K562 (cell line): ENCODE measurements around the gene STOX1. TPM values are rescaled to one million over a fixed set of nuclear protein-coding genes. Genes with fewer than 3 reads are reported as not detected.
"Not testable (repeated sequence)": the region's sequence is repeated elsewhere in the genome, so short reads cannot be mapped to it uniquely, and the experiment has no call there.

Experiments
- ATAC-seq: fragments of 200-7000 bp; cut with Tn5 transposase; 3 replicates; pipeline ENCODE4 v1.9.1; 2020; ENCODE audit warnings: moderate library complexity
- BruUV-seq: library from RNA; stranded (reverse); fragments of 400-500 nt; replicated peaks from 2 replicates; lab custom pipeline; 2021; lab: Mats Ljungman, UMichigan
- CTCF ChIA-PET: fragments of 300-600 bp; formaldehyde crosslinking; extraction: SDS; loops from one replicate; lab custom pipeline; 2021; ENCODE audit warnings: low intra/inter-chr PET ratio; lab: Yijun Ruan, JAX
- POLR2A ChIA-PET: fragments of 300-600, 350-650 bp; sonication (Branson Sonifier 250); formaldehyde crosslinking; extraction: SDS; loops from one replicate; lab custom pipeline; 2021; ENCODE audit warnings: antibody characterized with exemption, inconsistent platforms; lab: Yijun Ruan, JAX
- DNase-seq, 4 experiments: peaks; one replicate each; pipeline versions ENCODE4 v3.0.0 to v3.0.0-alpha.2; 2011 to 2018; ENCODE audit warnings: low spot score in 3 of 4, mixed read lengths in 3 of 4; ENCODE audit errors: extremely low read depth in 1 of 4
- FAIRE-seq: peaks from 2 replicates; lab custom pipeline; 2011; peaks lifted over from hg19 to GRCh38; lab: Jason Lieb, UNC
- H2AFZ ChIP-seq: 2 replicates; pipeline ENCODE4 v1.6.0; 2011; ENCODE audit warnings: low read depth, low read length, control low read depth, inconsistent platforms
- H3K27ac ChIP-seq: fragments of 200-600 bp; 3 replicates; pipeline ENCODE4 v1.8.0; 2011; ENCODE audit warnings: low read depth, mild to moderate bottlenecking, control low read depth, inconsistent platforms, low read length, moderate library complexity, mixed read lengths; ENCODE audit errors: extremely low read depth
- H3K27me3 ChIP-seq, 2 experiments: fragments of 300-600 bp in 1 of 2; 2 replicates in 1 of 2; 3 replicates in 1 of 2; pipeline versions ENCODE4 v1.6.0 to v1.8.0; 2011; ENCODE audit warnings: inconsistent platforms in 2 of 2, low read length in 2 of 2, mild to moderate bottlenecking in 1 of 2, mixed read lengths in 1 of 2, moderate library complexity in 1 of 2; ENCODE audit not compliant: control insufficient read depth in 2 of 2, insufficient read depth in 2 of 2
- H3K36me3 ChIP-seq: fragments of 300-600 bp; 3 replicates; pipeline ENCODE4 v1.8.0; 2011; ENCODE audit warnings: mild to moderate bottlenecking, low read length, inconsistent platforms; ENCODE audit not compliant: control insufficient read depth, insufficient read depth
- H3K4me1 ChIP-seq, 2 experiments: fragments of 200-600 bp in 1 of 2; replicated peaks in 1 of 2; 2 replicates in 1 of 2; 3 replicates in 1 of 2; pipeline versions ENCODE4 v1.5.1 to v1.8.0; 2011; ENCODE audit warnings: inconsistent platforms in 2 of 2, low read length in 2 of 2, mild to moderate bottlenecking in 1 of 2, mixed read lengths in 1 of 2, moderate library complexity in 1 of 2; ENCODE audit not compliant: control insufficient read depth in 2 of 2, insufficient read depth in 2 of 2
- H3K4me2 ChIP-seq: 2 replicates; pipeline ENCODE4 v1.6.1; 2011; ENCODE audit warnings: low read length, control low read depth, inconsistent platforms, mixed read lengths; ENCODE audit not compliant: insufficient read depth
- H3K4me3 ChIP-seq: fragments of 200-600 bp; sonication (generic), shearing (Covaris generic); 2 replicates; pipeline ENCODE4 v1.5.1; 2016; ENCODE audit warnings: control low read depth, inconsistent platforms
- H3K79me2 ChIP-seq: fragments of 200-600 bp; 3 replicates; pipeline ENCODE4 v1.8.0; 2011; ENCODE audit warnings: low read length, inconsistent platforms; ENCODE audit not compliant: control insufficient read depth, insufficient read depth
- H3K9ac ChIP-seq, 2 experiments: 2 replicates each; pipeline versions ENCODE4 v1.6.0 to v1.6.1; 2011; ENCODE audit warnings: low read depth in 2 of 2, low read length in 2 of 2, control low read depth in 1 of 2, inconsistent platforms in 1 of 2, mild to moderate bottlenecking in 1 of 2, mixed read lengths in 1 of 2; ENCODE audit not compliant: insufficient read depth in 1 of 2
- H3K9me1 ChIP-seq: one replicate; pipeline ENCODE4 v1.6.0; 2011; ENCODE audit warnings: inconsistent platforms, mild to moderate bottlenecking, low read length, moderate library complexity; ENCODE audit not compliant: control insufficient read depth, insufficient read depth
- H3K9me3 ChIP-seq: replicated peaks from 2 replicates; pipeline ENCODE4 v1.5.1; 2011; ENCODE audit warnings: low read depth, low read length, inconsistent platforms; ENCODE audit not compliant: control insufficient read depth, insufficient read depth
- H4K20me1 ChIP-seq: replicated peaks from 2 replicates; pipeline ENCODE4 v1.6.1; 2011; ENCODE audit warnings: low read length, inconsistent platforms, mixed read lengths; ENCODE audit not compliant: control insufficient read depth, insufficient read depth
- CTBP1 ChIP-seq: fragments of 450-650 bp; IDR thresholded peaks from 2 replicates; pipeline ENCODE4 v1.6.1; 2016; ENCODE audit warnings: borderline replicate concordance
- PHF8 ChIP-seq: fragments of 200-600 bp; sonication (generic); IDR thresholded peaks from 2 replicates; pipeline ENCODE4 v1.6.1; 2012; ENCODE audit warnings: mixed run types, mild to moderate bottlenecking, inconsistent platforms, low read length, moderate library complexity, borderline replicate concordance
- RB1 ChIP-seq: fragments of 450-650 bp; IDR thresholded peaks from 2 replicates; pipeline ENCODE4 v1.6.1; 2017; ENCODE audit warnings: low read depth, mild to moderate bottlenecking
- ZFX ChIP-seq: sonication (generic); formaldehyde crosslinking; IDR thresholded peaks from 2 replicates; pipeline ENCODE4 v1.8.0; 2022; ENCODE audit warnings: mild to moderate bottlenecking, missing genetic modification reagents, moderate library complexity
- ZNF740 ChIP-seq, 3 experiments: fragments of 200-800 bp in 1 of 3; sonication (Bioruptor generic) in 1 of 3; sonication (generic) in 1 of 3; formaldehyde crosslinking in 1 of 3; IDR thresholded peaks; 2 replicates each; pipeline versions ENCODE4 v1.6.1 to v1.8.0; 2016 to 2022; ENCODE audit warnings: mild to moderate bottlenecking in 2 of 3, missing compliant biosample characterization in 2 of 3, missing genetic modification characterization in 2 of 3, missing genetic modification reagents in 1 of 3
- WGBS: fragments of 100-300 bp; shearing (Covaris generic); methylation state at CpG from one replicate; pipeline ENCODE4 v1.1.6; 2016; ENCODE audit warnings: low coverage, mixed read lengths; ENCODE audit not compliant: insufficient coverage; ENCODE audit errors: missing lambda C conversion rate; 5-methylcytosine and 5-hydroxymethylcytosine counted together
- in situ Hi-C: fragments of 300-500 bp; cut with MboI; formaldehyde crosslinking; loops from 4 replicates; pipeline ENCODE4 v1.15.0; 2018; ENCODE audit warnings: inconsistent platforms, mixed read lengths
- intact Hi-C: fragments of 100-400 bp; cut with micrococcal nuclease; formaldehyde crosslinking; loops from 2 replicates; pipeline ENCODE4 v1.14.2; 2022
- polyA plus RNA-seq, 8 experiments: library from polyadenylated mRNA; depleted of rRNA in 4 of 8; stranded (reverse) in 5 of 8; unstranded in 3 of 8; fragments of >200 nt; fragmentation: Nextera tagmentation in 2 of 8; fragmentation: Illumina TruSeq in 1 of 8; extraction: Ambion mirVana in 2 of 8; extraction: Trizol in 1 of 8; gene quantifications; 2 replicates each; pipeline versions ENCODE4 v1.2.1 to v1.2.3, GENCODE V29; 2011 to 2014; ENCODE audit warnings: inconsistent platforms in 1 of 8, missing spikeins in 1 of 8
- total RNA-seq, 7 experiments: library from RNA; depleted of rRNA in 6 of 7; stranded (reverse); fragments of >200 nt in 6 of 7; fragmentation: Illumina TruSeq in 2 of 7; extraction: Trizol in 2 of 7; gene quantifications; 2 replicates each; pipeline versions ENCODE4 v1.2.1 to v1.2.3, GENCODE V29; 2011 to 2021; ENCODE audit warnings: low replicate concordance in 1 of 7
- TF ChIP-seq, protein P1 (sequence below): sonication (generic); formaldehyde crosslinking; IDR thresholded peaks from 2 replicates; pipeline ENCODE4 v1.8.0; 2022; ENCODE audit warnings: missing genetic modification reagents, mild to moderate bottlenecking, moderate library complexity, borderline replicate concordance
- TF ChIP-seq, protein P2 (sequence below): fragments of 200-800 bp; sonication (Bioruptor generic); IDR thresholded peaks from 2 replicates; pipeline ENCODE4 v1.6.1; 2017; ENCODE audit warnings: missing genetic modification characterization, missing compliant biosample characterization

STOX1 gene
- total and polyA plus RNA-seq, 9 of the 15 experiments (the other 6 are each of a cell fraction or from before 2014, with no cell fraction given): 0.09 to 0.87 (median 0.29) TPM

GRCh38 chr10:68828083-68828601 lies 811 bp downstream of the STOX1 start:
- H3K9me3 ChIP-seq; H3K36me3 ChIP-seq; BruUV-seq; H4K20me1 ChIP-seq; H3K9me1 ChIP-seq; H3K79me2 ChIP-seq; intact Hi-C loops; FAIRE-seq; TF ChIP-seq ZNF740 (tag; IDR thresholded peaks at IDR 0.05): not testable (repeated sequence)
- peak; percentile 63 for ATAC-seq
- WGBS: 1% methylated on average over 25 of the region's 59 CpGs
- Histone ChIP-seq H3K4me3 (peak overlapping the region; percentile 22; the same call in 1 of the 2 replicates), H3K27me3 (peaks cover 28 to 39% of the 10 kb centered on the region in 2 experiments; a peak in 4 of 5 replicates), H3K4me2 (peak overlapping the region; percentile 48), H2AFZ (peak overlapping the region; percentile 69)
- POLR2A ChIA-PET: interaction anchor here (0.8 to 2.4 kb wide), 6 partner anchors 8 to 16 kb away, joined by 3 to 8 read pairs (median 4); no protein-coding TSS in a partner anchor
- TF ChIP-seq, protein P1, sequence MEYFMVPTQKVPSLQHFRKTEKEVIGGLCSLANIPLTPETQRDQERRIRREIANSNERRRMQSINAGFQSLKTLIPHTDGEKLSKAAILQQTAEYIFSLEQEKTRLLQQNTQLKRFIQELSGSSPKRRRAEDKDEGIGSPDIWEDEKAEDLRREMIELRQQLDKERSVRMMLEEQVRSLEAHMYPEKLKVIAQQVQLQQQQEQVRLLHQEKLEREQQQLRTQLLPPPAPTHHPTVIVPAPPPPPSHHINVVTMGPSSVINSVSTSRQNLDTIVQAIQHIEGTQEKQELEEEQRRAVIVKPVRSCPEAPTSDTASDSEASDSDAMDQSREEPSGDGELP (CRISPR knock-in tag): peak; percentile 64
- 0 out of 2 replicates have a peak, but pooled peaks have one; percentile 34 for TF ChIP-seq RB1
- TF ChIP-seq ZFX (CRISPR knock-in tag): 0 out of 2 replicates have a peak, but pooled peaks have one; percentile 18
- TF ChIP-seq ZNF740 (CRISPR knock-in tag; IDR thresholded peaks at IDR 0.05): 0 out of 2 replicates have a peak, but pooled peaks have one; percentile 24
- peak; percentile 27; the same call in 1 of the 2 replicates for TF ChIP-seq CTBP1
- 0 out of 2 replicates have a peak, but pooled peaks have one; percentile 10 for TF ChIP-seq PHF8
- TF ChIP-seq, protein P2, sequence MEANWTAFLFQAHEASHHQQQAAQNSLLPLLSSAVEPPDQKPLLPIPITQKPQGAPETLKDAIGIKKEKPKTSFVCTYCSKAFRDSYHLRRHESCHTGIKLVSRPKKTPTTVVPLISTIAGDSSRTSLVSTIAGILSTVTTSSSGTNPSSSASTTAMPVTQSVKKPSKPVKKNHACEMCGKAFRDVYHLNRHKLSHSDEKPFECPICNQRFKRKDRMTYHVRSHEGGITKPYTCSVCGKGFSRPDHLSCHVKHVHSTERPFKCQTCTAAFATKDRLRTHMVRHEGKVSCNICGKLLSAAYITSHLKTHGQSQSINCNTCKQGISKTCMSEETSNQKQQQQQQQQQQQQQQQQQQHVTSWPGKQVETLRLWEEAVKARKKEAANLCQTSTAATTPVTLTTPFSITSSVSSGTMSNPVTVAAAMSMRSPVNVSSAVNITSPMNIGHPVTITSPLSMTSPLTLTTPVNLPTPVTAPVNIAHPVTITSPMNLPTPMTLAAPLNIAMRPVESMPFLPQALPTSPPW (CRISPR knock-in tag): peak; percentile 48
- TF ChIP-seq, all 486 proteins: peak for 7; not testable (repeated sequence) for 479
- peak in 3 of 4 experiments; percentile 11 to 50 (median 49) for DNase-seq
- Histone ChIP-seq H3K4me1 (peaks cover 3 to 21% of the 10 kb centered on the region in 2 experiments; a peak in 3 of 5 replicates), H3K9ac (peak overlapping the region in 1 of 2 experiments; percentile 83; a peak in 2 of 4 replicates)
- H3K27ac ChIP-seq, in situ Hi-C loops: not testable (repeated sequence)
- CTCF ChIA-PET: interaction anchor here (0.6 to 0.8 kb wide), 3 partner anchors 37 to 616 kb away, joined by 3 to 5 read pairs (median 3); no protein-coding TSS in a partner anchor
